HG03039 (cell line): ENCODE measurements around the gene PER3.

Experiments
- ATAC-seq: cut with Tn5 transposase; IDR thresholded peaks from one replicate; pipeline ENCODE4 v1.9.1; 2021; ENCODE audit warnings: mild to moderate bottlenecking, moderate library complexity; ENCODE audit not compliant: unreplicated experiment

Gene PER3

GRCh38 chr1:7831458-7831857, 47.4 kb downstream of the PER3 start:
- no peak for ATAC-seq

DNA sequence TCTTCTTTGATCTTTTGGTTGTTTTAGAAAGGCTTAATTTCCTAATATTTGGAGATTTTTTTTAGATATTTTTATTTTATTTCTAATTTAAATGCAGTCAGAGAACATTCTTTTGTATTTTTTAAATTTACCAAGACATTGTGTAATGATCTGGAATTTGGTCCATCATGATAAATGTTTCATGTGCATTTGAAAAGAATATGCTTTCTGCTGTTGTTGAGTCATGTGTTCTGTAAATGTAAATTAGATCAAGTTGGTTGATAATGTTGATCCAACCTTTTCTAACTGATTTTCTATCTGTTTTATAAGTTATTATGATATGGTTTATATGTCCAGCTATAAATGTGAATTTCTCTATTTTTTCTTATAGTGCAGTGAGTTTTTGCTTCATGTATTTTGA, 48.9 kb downstream of the PER3 start:
- ATAC-seq: no peak

GRCh38 chr1:7838714-7839113, 54.6 kb downstream of the PER3 start:
- ATAC-seq: no peak

GRCh38 chr1:7839526-7839925, 55.4 kb downstream of the PER3 start:
- ATAC-seq: no peak

DNA sequence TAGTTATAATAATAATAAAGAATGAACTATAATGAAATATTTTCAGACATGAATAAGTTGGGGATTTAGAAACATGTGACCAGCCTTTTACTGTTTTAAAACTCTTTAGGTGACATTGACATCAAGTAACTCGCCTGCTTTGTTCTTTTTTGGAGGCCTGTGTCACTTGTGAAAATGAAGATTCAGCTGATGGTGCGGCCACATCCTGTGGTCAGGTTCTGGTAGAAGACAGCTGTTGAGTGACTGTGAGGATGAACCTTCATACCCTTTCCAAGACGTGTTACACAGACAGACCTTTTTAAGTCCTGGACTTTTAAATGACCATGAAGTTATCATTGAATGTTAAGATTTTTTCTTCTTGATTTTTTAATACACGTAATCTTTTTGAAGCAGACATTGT, 58.4 kb downstream of the PER3 start:
- no peak for ATAC-seq

DNA sequence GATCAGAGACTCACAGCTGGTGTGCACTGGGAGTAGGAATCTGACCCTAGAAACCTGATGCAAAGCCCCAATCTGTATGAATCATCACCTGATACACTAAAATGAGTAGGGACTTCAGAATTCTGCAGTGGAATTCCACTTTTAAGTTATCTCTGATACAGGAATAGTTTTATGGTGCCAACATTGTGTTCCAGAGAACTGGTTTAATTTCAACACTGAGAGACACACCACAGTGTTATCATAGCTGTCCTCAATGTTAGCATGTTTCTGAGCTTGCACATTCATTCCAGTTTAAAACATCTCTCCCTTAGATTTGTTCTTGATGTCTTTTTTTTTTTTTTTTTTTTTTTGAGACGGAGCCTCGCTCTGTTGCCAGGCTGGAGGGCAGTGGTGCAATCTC, 61.7 kb downstream of the PER3 start:
- no peak for ATAC-seq

GRCh38 chr1:7846656-7847055, 62.6 kb downstream of the PER3 start:
- ATAC-seq: no peak

DNA sequence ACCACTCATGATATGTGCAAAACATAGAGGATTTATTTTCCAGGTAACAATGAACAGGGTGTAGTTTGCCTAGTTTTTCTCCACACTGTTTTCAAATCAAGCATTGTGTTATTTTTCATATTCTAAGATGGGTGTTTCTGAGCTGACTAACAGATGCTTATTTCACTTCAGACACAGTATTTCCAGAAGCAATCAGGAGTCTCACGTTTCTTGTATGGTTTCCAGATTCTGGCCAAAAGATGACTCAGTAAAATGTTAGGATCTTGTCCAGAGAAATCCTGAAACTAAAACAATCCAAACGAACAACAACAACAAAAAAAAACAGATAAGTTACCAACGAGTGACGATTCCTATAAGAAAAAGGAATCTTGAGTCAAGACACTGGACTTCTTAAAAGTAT, 63.5 kb downstream of the PER3 start:
- ATAC-seq: no peak

DNA sequence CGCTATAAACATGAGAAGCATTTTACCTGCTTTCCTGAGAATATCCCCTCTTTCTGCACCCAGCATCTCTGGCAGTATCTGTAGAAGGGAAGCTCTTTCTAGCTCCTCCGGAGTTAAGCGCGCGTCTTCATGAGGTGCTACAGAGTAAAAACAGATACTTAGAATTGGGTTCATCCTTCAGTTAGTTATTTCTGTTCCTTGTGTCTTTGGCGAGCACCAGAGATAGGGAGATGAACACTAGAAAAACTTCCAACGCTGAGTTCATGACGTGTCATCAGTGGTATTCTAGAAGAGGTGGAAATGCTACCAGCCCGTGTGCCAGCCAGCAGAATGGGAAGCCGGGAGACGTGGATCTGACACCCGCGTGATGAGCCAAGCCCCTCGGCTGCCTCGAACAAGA, 66.7 kb downstream of the PER3 start:
- no peak for ATAC-seq

- ATAC-seq: no peak
Measured at GRCh38 chr1:7852804-7853683, 69.0 kb downstream of the PER3 start, which contains the start of gene UTS2. Gene UTS2, minus strand, starts transcription at chr1:7853065. Its CDS starts 62 bp downstream, at chr1:7853003.

- ATAC-seq: no peak
Measured at GRCh38 chr1:7853684-7854026, 69.6 kb downstream of the PER3 start.

GRCh38 chr1:7856345-7856744, 72.3 kb downstream of the PER3 start:
- no peak for ATAC-seq

DNA sequence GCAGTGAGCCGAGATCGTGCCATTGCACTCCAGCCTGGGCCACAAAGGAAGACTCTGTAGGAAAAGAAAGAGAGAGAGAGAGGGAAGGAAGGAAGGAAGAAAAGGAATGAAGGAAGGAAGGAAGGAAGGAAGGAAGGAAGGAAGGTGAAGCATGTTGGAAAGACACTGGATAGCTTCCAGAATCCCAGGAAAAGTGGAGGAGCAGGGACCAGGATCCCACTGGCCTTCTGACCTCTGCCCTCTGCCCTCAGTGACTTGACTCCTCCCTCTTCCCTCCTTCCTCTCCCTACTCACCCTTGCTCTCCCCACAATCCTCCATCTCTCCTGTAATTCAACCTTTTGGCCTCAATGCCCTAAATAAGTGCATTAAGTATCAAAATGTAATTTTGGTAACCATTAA, 72.9 kb downstream of the PER3 start:
- no peak for ATAC-seq

DNA sequence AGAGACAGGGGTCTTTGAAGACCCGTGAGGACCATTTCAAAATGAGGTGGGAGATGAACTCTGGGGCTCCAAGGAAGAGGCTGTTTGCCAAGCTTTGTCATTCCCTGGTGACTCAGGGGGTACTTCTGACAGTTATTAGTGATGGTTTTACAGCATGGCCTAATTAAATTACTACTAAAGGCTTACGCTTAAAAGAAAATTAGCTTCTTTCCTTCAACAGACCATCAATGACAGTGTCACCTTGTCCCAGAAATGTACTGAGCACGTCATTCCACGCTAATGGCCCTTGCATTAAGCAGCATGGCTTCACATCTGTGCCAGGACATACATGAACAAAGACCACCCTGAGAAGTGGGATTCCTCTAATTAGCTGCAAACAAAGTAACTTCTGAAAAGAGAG, 73.9 kb downstream of the PER3 start:
- no peak for ATAC-seq

DNA sequence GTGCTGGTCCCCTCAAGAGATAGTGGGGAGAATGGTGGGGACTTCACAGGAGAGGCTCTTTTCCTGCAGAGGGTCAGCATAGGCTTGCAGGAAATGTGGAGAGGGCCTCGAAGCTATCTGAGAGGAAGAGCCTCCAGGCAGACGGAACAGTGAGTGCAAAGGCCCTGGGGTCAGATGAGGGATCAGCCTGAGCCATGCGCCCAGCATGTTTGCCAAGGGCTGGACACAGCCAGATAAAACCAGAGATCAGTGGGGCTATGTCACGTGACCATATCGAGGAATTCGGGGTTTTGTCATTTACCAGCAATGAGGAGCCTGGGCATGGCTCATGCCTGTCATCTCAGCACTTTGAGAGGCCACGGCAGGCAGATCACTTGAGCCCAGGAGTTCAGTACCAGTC, 75.3 kb downstream of the PER3 start:
- no peak for ATAC-seq

- ATAC-seq: no peak
Measured at GRCh38 chr1:7860130-7860529, 76.0 kb downstream of the PER3 start.

GRCh38 chr1:7861452-7861851, 77.4 kb downstream of the PER3 start:
- ATAC-seq: no peak

GRCh38 chr1:7862211-7863060, 78.3 kb downstream of the PER3 start:
- ATAC-seq: no peak

DNA sequence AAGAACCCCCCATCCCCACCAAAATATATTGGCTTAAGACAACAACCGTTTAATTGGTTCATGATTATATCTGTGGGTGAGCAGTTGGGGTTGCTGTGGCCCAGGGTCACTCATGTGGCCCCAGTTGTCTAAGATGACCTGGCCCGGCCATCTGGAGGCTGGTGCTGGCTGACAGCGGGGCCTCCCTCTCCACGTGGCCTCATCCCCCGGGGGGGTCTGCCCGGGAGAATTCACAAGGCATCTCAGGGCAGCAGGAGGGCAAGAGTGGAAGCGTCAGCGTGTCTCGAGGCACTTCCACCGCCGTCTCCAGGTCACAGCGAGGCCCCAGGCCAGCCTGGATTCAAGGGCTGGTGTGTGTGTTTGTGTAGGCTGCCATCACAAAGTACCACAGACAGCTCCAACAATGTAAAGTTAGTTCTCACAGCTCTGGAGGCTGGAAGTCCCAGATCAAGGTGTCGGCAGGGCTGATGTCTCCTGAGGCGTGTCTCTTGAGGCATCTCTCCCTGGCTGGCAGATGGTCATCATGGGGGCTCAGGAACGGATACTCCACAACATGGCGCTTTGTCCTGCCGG, 79.8 kb downstream of the PER3 start:
- ATAC-seq: no peak

GRCh38 chr1:7865978-7866377, 81.9 kb downstream of the PER3 start:
- no peak for ATAC-seq

GRCh38 chr1:7868070-7868780, 84.1 kb downstream of the PER3 start:
- ATAC-seq: no peak
